VCaP (cell line): ENCODE results near the gene KDM4F.

Source experiments
- H3K27ac ChIP-seq: fragments of 450-650 bp; 2 replicates; pipeline ENCODE4 v1.5.1; 2017
- TF ChIP-seq, protein P1 (sequence below): fragments of 450-650 bp; conservative IDR thresholded peaks from 2 replicates; pipeline ENCODE4 v1.5.1; 2017; ENCODE audit warnings: mild to moderate bottlenecking, moderate library complexity

Gene KDM4F

DNA sequence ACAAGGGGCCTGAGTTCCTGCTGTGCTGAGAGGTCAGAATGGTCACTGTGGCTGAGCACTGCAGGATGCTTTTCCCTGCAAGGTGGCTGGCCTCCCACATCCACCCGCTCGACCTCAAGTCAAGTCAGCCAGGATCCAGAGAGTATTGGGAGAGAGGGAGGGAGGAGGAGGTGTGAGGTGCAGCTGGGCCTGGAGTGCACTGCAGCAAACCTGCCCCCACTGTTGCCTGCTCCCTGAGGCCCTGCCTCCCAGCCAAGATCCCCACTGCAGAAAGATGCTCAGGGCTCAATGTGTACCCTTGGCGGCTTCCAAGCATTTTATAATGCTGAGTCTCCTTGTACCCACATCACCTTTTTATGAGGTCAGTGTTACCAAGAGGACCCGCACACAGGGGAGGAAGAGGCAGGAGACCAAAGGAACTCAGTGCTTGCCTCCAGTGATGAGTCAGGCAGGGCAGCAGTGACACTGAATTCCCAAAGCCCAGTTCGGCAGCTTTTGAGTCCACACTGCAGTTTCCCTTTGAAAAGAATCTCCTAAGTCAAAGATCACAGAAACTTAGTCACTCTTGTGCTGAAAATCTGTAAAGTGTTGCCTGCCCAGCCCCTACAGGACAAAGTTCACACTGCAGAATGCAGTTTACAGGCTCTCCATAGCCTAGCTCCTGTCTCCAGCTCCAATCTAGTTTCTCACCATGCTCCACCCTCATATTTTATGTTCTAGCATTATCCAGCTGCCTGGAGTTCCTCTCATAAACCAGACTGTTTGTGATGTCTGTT is 43.5 kb downstream of the KDM4F start:
- TF ChIP-seq, protein P1, sequence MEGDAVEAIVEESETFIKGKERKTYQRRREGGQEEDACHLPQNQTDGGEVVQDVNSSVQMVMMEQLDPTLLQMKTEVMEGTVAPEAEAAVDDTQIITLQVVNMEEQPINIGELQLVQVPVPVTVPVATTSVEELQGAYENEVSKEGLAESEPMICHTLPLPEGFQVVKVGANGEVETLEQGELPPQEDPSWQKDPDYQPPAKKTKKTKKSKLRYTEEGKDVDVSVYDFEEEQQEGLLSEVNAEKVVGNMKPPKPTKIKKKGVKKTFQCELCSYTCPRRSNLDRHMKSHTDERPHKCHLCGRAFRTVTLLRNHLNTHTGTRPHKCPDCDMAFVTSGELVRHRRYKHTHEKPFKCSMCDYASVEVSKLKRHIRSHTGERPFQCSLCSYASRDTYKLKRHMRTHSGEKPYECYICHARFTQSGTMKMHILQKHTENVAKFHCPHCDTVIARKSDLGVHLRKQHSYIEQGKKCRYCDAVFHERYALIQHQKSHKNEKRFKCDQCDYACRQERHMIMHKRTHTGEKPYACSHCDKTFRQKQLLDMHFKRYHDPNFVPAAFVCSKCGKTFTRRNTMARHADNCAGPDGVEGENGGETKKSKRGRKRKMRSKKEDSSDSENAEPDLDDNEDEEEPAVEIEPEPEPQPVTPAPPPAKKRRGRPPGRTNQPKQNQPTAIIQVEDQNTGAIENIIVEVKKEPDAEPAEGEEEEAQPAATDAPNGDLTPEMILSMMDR, result peak; percentile 59
- no peak overlapping the region for H3K27ac ChIP-seq

DNA sequence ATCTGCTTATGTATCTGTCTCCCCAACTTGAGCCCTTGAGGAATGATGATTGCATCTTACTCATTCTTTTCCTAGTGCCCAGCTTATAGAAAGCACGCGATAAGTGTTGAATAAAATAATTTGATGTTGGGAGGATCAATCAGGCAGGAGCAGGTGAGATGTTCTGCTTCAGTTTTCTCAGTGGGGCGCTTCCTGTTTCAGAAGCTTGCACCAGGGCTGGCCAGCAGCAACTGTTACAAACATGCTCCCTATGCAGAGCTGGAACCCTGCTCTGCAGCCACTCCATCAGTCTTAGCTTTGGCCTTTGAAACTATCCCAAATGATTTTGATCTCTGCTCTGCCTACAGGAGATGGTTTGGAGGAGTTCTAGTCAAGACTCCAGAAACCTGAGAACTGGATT is 44.3 kb downstream of the KDM4F start:
- TF ChIP-seq, protein P1, result no peak
- H3K27ac ChIP-seq, result no peak overlapping the region

DNA sequence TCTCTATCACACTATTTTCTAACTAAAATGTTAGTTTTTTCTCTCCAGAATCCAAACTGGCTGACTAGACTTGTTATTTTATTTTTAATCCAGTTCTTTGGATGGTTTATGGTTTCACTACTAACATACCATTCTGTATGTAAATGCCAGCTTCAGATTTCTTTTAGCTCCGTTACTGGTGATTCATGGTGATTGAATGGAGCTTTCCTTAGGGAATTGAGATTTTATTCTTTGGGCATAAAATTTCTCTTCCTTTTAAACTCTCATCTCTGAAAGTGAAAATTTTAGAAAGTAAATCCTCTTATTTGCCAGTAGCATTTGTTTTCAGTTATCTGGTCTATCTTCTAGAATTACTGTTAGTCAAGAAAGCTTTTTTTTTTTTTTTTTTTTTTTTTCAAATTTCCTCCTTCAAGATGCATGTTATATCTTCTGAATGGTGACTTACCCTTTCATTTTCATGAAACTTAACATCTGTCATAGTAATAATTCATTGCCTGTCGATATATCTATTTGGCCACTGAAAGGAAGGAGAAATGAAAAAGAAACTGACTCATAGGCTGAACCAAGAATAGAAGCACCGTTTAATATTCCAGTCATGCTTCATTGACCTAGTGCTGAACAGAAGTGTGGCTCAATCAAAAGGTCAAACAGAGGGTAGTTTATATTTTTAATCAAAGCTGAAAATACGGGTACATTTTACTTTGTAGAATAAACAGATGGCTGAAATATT is 46.8 kb downstream of the KDM4F start:
- H3K27ac ChIP-seq, result no peak overlapping the region
- TF ChIP-seq, protein P1, result no peak

DNA sequence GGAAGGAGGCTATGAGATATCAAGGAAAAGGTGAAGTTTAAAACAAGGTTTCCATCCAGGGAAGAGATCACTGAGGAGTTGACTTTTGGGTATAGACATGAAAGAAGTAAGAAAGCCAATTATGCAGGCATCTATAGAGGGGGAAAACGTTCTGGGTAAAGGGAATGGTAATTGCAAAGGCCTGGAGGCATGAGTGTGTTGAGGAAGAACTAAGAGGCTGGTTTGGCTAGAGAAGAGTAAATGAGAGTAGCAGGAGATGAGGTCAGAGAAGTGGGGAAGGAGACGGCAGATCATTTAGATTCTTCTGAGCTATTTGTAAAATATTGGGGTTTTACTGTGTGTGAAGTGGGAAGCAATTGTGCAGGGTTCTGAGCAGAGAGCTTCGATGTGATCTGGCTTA is 48.0 kb downstream of the KDM4F start:
- TF ChIP-seq, protein P1, result no peak
- no peak overlapping the region for H3K27ac ChIP-seq

DNA sequence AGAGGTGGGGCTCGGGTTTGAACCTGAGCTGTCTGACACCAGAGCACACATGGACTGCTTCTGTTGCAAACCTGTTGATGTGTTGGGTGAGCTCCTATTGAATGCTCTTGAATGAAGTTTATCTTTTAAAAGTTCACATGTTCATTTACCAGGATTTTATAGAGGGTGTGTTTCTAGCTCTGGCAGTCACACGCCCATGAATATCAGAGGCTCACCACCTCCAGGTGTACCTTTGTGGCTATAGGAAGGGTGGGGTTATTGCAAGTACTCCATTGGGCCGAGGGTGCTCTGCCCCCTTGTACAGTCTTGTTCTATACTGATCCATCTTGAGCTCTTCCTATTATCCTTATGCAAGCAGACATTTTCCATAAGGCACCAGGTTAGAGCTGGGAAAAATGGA is 49.6 kb downstream of the KDM4F start:
- TF ChIP-seq, protein P1, result no peak
- no peak overlapping the region for H3K27ac ChIP-seq

DNA sequence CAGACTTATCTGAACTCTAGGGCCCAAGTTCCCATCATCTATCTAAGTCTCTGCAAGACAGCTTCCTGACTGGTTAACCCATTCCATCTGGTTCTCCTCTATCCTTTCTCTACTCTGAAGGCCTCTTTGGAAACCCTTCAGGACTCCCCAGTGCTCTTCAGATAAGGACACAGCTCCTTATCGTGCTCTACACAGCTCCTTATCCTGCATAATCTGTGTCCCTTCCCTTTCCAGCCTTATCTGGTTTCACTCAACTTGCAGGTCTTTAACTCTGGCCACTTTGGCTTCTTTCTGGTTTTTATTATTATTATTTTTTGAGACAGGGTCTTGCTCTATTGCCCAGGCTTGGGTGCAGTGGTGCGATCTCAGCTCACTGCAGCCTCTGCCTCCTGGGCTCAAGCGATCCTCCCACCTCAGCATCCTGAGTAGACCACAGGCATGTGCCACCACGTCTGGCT is 51.0 kb downstream of the KDM4F start:
- no peak overlapping the region for H3K27ac ChIP-seq
- TF ChIP-seq, protein P1, result no peak
